ENCODE results near the gene NOS1AP.

The NOS1AP gene

GRCh38 chr1:162291000-162291399, 221.5 kb downstream of the NOS1AP start:
- DNase-seq (ENCODE audit: low read depth in 2 of 2, low spot score in 1 of 2) = no peak

- DNase-seq (ENCODE audit: low read depth in 2 of 2, low spot score in 1 of 2) = no peak
Observed at GRCh38 chr1:162292422-162292849, 222.9 kb downstream of the NOS1AP start.

- DNase-seq (ENCODE audit: low read depth in 2 of 2, low spot score in 1 of 2) = no peak
Observed at GRCh38 chr1:162293073-162293692, 223.7 kb downstream of the NOS1AP start.

GRCh38 chr1:162294015-162294414, 224.5 kb downstream of the NOS1AP start:
- DNase-seq (ENCODE audit: low read depth in 2 of 2, low spot score in 1 of 2) = no peak

GRCh38 chr1:162297208-162297607, 227.7 kb downstream of the NOS1AP start:
- no peak for DNase-seq (ENCODE audit: low read depth in 2 of 2, low spot score in 1 of 2)

GRCh38 chr1:162298266-162298665, 228.8 kb downstream of the NOS1AP start:
- DNase-seq (ENCODE audit: low read depth in 2 of 2, low spot score in 1 of 2) = no peak

GRCh38 chr1:162299018-162299417, 229.5 kb downstream of the NOS1AP start:
- DNase-seq (ENCODE audit: low read depth in 2 of 2, low spot score in 1 of 2) = no peak

- DNase-seq (ENCODE audit: low read depth in 2 of 2, low spot score in 1 of 2) = no peak
Observed at GRCh38 chr1:162300057-162300917, 230.8 kb downstream of the NOS1AP start.

- DNase-seq (ENCODE audit: low read depth in 2 of 2, low spot score in 1 of 2) = no peak
Observed at GRCh38 chr1:162301696-162302095, 232.2 kb downstream of the NOS1AP start.

GRCh38 chr1:162302306-162303003, 233.0 kb downstream of the NOS1AP start:
- no peak for DNase-seq (ENCODE audit: low read depth in 2 of 2, low spot score in 1 of 2)

GRCh38 chr1:162303004-162303344, 233.5 kb downstream of the NOS1AP start:
- DNase-seq (ENCODE audit: low read depth in 2 of 2, low spot score in 1 of 2) = no peak

GRCh38 chr1:162304736-162305135, 235.2 kb downstream of the NOS1AP start:
- DNase-seq (ENCODE audit: low read depth in 2 of 2, low spot score in 1 of 2) = no peak

- no peak for DNase-seq (ENCODE audit: low read depth in 2 of 2, low spot score in 1 of 2)
Observed at GRCh38 chr1:162305969-162306368, 236.5 kb downstream of the NOS1AP start.

- DNase-seq (ENCODE audit: low read depth in 2 of 2, low spot score in 1 of 2) = no peak
Observed at GRCh38 chr1:162310337-162310736, 240.8 kb downstream of the NOS1AP start.

- DNase-seq (ENCODE audit: low read depth in 2 of 2, low spot score in 1 of 2) = no peak
Observed at GRCh38 chr1:162314206-162314605, 244.7 kb downstream of the NOS1AP start.

GRCh38 chr1:162315673-162316072, 246.2 kb downstream of the NOS1AP start:
- no peak for DNase-seq (ENCODE audit: low read depth in 2 of 2, low spot score in 1 of 2)

GRCh38 chr1:162316187-162316586, 246.7 kb downstream of the NOS1AP start:
- DNase-seq (ENCODE audit: low read depth in 2 of 2, low spot score in 1 of 2) = no peak

GRCh38 chr1:162317621-162318020, 248.1 kb downstream of the NOS1AP start:
- DNase-seq (ENCODE audit: low read depth in 2 of 2, low spot score in 1 of 2) = no peak

GRCh38 chr1:162319493-162320175, 250.1 kb downstream of the NOS1AP start:
- no peak for DNase-seq (ENCODE audit: low read depth in 2 of 2, low spot score in 1 of 2)

- no peak for DNase-seq (ENCODE audit: low read depth in 2 of 2, low spot score in 1 of 2)
Observed at GRCh38 chr1:162321809-162322422, 252.4 kb downstream of the NOS1AP start.

- DNase-seq (ENCODE audit: low read depth in 2 of 2, low spot score in 1 of 2) = no peak
Observed at GRCh38 chr1:162323023-162323422, 253.5 kb downstream of the NOS1AP start.
